ENCODE data around the gene SLC12A5. TPM values are rescaled to one million over a fixed set of nuclear protein-coding genes. Genes with fewer than 3 reads are reported as not detected.
"Not testable (repeated sequence)": the region's sequence is repeated elsewhere in the genome, so short reads cannot be mapped to it uniquely, and the experiment has no call there.

SLC12A5 gene
- total and polyA plus RNA-seq, 12 donors, result 0.28 to 1.3 (median 1.0) TPM; not detected in 8

DNA sequence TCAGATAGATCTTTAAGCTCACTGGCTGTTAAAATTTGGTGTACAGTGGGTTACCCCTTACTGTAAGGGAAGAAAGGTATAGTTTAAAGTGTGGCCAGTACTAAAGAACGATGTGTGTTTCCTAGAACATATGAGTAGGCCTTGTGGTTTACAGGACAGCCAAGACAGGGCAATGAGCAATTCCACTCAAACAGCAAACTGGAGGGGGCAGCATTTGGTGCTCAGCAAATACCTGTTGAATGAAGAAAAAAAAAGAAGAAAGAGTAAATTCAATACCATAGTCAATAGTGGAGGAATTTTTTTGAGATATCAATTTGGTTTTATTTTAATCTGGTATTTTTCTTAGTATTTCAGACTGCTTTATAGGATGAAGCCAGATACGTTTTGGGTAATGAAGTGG, 64.5 kb downstream of the SLC12A5 start:
- H3K4me3 ChIP-seq, result no peak overlapping the region
- TF ChIP-seq, protein P1, sequence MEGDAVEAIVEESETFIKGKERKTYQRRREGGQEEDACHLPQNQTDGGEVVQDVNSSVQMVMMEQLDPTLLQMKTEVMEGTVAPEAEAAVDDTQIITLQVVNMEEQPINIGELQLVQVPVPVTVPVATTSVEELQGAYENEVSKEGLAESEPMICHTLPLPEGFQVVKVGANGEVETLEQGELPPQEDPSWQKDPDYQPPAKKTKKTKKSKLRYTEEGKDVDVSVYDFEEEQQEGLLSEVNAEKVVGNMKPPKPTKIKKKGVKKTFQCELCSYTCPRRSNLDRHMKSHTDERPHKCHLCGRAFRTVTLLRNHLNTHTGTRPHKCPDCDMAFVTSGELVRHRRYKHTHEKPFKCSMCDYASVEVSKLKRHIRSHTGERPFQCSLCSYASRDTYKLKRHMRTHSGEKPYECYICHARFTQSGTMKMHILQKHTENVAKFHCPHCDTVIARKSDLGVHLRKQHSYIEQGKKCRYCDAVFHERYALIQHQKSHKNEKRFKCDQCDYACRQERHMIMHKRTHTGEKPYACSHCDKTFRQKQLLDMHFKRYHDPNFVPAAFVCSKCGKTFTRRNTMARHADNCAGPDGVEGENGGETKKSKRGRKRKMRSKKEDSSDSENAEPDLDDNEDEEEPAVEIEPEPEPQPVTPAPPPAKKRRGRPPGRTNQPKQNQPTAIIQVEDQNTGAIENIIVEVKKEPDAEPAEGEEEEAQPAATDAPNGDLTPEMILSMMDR (IDR thresholded peaks at IDR 0.05), result no peak
- H3K36me3 ChIP-seq, result no peaks in the 10 kb centered on the region
- 75 to 77% methylated on average over 2 of the region's 2 CpGs for WGBS, 2 donors
- peaks cover 0 to 23% (median 16%) of the 10 kb centered on the region in 7 donors for H3K27me3 ChIP-seq
- ATAC-seq, result no peak
- DNase-seq, result no peak
- no peaks in the 10 kb centered on the region for H3K9me3 ChIP-seq
- intact Hi-C loops (cut with DNase I), result loop anchor here in 1 of 10 donors (5.0 kb wide), 1 partner anchor 116 kb away; no protein-coding TSS in a partner anchor
- peaks cover 0 to 14% (median 9%) of the 10 kb centered on the region in 9 donors for H3K4me1 ChIP-seq
- no peak overlapping the region for H3K27ac ChIP-seq

DNA sequence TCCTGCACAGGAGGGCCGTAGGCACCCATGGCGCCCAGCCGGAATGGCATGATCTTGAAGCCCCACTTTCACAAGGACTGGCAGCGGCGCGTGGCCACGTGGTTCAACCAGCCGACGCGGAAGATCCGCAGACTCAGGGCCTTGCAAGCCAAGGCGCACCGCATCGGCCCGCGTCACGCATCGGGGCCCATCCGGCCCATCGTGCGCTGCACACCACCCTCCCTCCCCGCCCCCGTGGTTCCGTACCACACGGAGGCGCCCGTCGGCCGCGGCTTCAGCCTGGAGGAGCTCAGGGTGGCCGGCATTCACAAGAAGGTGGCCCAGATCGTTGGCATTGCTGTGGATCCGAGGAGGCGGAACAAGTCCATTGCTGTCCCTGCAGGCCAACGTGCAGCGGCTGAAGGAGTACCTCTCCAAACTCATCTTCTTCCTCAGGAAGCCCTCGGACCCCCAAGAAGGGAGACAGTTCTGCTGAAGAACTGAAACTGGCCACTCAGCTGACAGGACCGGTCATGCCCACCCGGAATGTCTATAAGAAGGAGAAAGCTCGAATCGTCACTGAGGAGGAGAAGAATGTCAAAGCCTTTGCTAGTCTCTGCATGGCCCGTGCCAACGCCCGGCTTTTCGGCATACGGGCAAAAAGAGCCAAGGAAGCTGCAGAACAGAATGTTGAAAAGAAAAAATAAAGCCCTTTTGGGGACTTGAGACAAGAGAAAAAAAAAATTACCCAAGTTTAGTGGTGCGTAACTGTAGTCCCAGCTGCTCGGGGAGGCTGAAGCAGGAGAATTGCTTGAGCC, 70.7 kb downstream of the SLC12A5 start:
- Histone ChIP-seq H3K4me1 (peaks cover 0 to 8% (median 0%) of the 10 kb centered on the region in 9 donors), H3K4me3 (peak overlapping the region in 5 of 10 donors; percentile 2 to 14 (median 6)), H3K9me3 (no peaks in the 10 kb centered on the region), H3K27me3 (peaks cover 0 to 83% (median 73%) of the 10 kb centered on the region in 7 donors), H3K27ac (no peak overlapping the region), H3K36me3 (no peaks in the 10 kb centered on the region)
- peak in 1 of 2 donors; percentile 27 for DNase-seq
- TF ChIP-seq, protein P1 (IDR thresholded peaks at IDR 0.05), result peak in 7 of 9 donors; percentile 15 to 46 (median 31)
- peak in 6 of 8 donors; percentile 49 to 68 (median 58) for ATAC-seq
- intact Hi-C loops (cut with DNase I), result no loop called here
- 33 to 34% methylated on average over 48 of the region's 48 CpGs for WGBS, 2 donors

DNA sequence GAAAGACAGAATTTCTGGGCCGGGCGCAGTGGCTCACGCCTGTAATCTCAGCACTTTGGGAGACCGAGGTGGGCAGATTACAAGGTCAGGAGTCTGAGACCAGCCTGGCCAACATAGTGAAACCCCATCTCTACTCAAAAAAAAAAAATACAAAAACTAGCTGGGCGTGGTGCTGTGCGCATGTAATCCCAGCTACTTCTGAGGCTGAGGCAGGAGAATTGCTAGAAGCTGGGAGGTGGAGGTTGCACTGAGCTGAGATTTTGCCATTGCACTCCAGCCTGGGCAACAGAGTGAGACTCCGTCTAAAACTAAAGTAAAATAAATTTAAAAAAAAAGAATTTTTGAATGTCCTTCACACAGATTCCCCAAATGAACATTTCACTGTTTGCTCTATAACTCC, 71.4 kb downstream of the SLC12A5 start:
- WGBS, 2 donors, result 84 to 85% methylated on average over 7 of the region's 7 CpGs
- H3K4me1 ChIP-seq; H3K4me3 ChIP-seq; intact Hi-C loops (cut with DNase I); H3K27ac ChIP-seq; DNase-seq; H3K9me3 ChIP-seq; H3K36me3 ChIP-seq; ATAC-seq: not testable (repeated sequence)
- peaks cover 0 to 90% (median 77%) of the 10 kb centered on the region in 7 donors for H3K27me3 ChIP-seq

DNA sequence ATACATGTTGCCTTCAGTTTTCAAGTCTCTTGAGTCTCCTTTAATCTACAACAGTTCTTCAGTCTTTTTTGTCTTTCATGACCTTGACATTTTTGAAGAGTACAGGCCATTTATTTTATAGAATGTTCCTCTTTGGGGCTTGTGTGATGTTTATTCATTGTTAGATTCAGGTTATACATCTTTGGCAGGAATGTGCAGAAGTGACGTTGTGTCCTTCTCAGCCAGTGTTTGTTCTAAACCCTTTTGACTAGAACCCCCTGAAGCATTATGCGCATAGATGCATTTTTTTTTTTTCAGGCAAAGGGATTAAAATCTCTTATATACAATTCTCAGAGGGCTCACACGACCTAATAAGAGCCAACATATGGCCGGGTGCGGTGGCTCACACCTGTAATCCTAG, 72.0 kb downstream of the SLC12A5 start:
- H3K27me3 ChIP-seq, result peaks cover 0 to 96% (median 79%) of the 10 kb centered on the region in 7 donors

More for the DNA sequence above, 72.0 kb downstream of the SLC12A5 start:
- no peak overlapping the region for H3K27ac ChIP-seq
- TF ChIP-seq, protein P1 (IDR thresholded peaks at IDR 0.05), result no peak
- no peaks in the 10 kb centered on the region for H3K36me3 ChIP-seq
- H3K4me1 ChIP-seq, result peaks cover 0 to 8% (median 0%) of the 10 kb centered on the region in 9 donors
- WGBS, 2 donors, result 81 to 85% methylated on average over 5 of the region's 5 CpGs
- no peaks in the 10 kb centered on the region for H3K9me3 ChIP-seq
- DNase-seq (no peak), ATAC-seq (no peak)
- intact Hi-C loops (cut with DNase I), result no loop called here
- H3K4me3 ChIP-seq, result no peak overlapping the region

Measured in heart right ventricle (tissue), 16 donors.